Measurements from ENCODE around the gene CCSER1.

Gene CCSER1

DNA sequence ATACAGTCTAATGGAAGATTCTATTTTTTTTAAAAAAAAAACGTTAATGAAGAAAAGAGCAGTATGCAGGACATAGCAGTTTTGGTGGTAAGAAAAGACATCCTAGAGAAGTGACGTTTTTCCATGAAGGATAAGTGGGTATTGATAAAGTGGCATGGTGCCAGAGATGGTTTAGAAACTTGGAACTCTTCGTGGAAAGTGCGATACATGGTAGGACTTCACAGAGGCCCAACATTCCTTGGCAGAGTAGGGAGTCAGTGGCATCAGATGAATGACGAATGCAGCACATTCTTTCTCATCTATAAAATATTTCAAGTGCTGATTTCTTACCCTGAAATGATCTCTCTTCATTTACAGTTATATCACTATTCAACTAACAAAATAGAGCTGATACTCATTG is 298.7 kb downstream of the CCSER1 start:
- H3F3A ChIP-seq (ENCODE audit: control insufficient read depth, insufficient read depth) = no peaks in the 10 kb centered on the region
- H3K4me1 ChIP-seq (ENCODE audit: control insufficient read depth, low read length) = no peaks in the 10 kb centered on the region
- no peaks in the 10 kb centered on the region for H3K9me3 ChIP-seq (ENCODE audit: control insufficient read depth, insufficient read depth, low read length)
- TF ChIP-seq, protein P1, sequence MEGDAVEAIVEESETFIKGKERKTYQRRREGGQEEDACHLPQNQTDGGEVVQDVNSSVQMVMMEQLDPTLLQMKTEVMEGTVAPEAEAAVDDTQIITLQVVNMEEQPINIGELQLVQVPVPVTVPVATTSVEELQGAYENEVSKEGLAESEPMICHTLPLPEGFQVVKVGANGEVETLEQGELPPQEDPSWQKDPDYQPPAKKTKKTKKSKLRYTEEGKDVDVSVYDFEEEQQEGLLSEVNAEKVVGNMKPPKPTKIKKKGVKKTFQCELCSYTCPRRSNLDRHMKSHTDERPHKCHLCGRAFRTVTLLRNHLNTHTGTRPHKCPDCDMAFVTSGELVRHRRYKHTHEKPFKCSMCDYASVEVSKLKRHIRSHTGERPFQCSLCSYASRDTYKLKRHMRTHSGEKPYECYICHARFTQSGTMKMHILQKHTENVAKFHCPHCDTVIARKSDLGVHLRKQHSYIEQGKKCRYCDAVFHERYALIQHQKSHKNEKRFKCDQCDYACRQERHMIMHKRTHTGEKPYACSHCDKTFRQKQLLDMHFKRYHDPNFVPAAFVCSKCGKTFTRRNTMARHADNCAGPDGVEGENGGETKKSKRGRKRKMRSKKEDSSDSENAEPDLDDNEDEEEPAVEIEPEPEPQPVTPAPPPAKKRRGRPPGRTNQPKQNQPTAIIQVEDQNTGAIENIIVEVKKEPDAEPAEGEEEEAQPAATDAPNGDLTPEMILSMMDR (IDR thresholded peaks at IDR 0.05; ENCODE audit: low read depth, low read length, poor library complexity, severe bottlenecking) = no peak
- TF ChIP-seq EZH2phosphoT487 (IDR thresholded peaks at IDR 0.05; ENCODE audit: borderline replicate concordance, low read length) = no peak
- H4K20me1 ChIP-seq (ENCODE audit: control insufficient read depth, insufficient read depth, low read depth, low read length) = no peaks in the 10 kb centered on the region
- no peaks in the 10 kb centered on the region for H3K79me2 ChIP-seq (ENCODE audit: control insufficient read depth, low read length)
- H3K27ac ChIP-seq (ENCODE audit: low read depth, low read length) = no peak overlapping the region
- no peak overlapping the region for H3K4me2 ChIP-seq (ENCODE audit: low read length)
- H3K9me2 ChIP-seq (replicated peaks; ENCODE audit: control insufficient read depth, low read length) = no peaks in the 10 kb centered on the region
- H3K36me3 ChIP-seq (ENCODE audit: control insufficient read depth, low read length) = no peaks in the 10 kb centered on the region
- H3K27me3 ChIP-seq (ENCODE audit: control insufficient read depth, low read length) = no peaks in the 10 kb centered on the region
- no peak overlapping the region for H3K4me3 ChIP-seq (ENCODE audit: low read length)

DNA sequence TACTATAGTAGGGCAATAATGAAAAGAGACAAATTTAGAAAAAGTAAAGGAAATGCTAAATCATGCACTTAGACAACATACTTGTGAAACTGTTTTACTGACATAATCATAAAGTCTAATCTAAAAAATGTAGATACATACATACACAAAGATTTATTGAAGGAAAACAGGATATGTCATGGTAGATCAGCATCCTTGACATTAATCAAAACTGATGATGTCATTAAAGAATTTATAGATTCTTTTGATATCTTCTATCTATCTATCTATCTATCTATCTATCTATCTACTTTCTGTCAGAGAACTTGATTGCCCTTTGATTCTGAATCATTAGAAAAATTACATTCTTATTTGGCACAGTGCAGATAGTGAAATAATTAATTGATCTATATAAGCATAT is 311.3 kb downstream of the CCSER1 start:
- no peaks in the 10 kb centered on the region for H3K36me3 ChIP-seq (ENCODE audit: control insufficient read depth, low read length)
- H3K27me3 ChIP-seq (ENCODE audit: control insufficient read depth, low read length) = no peaks in the 10 kb centered on the region
- no peak overlapping the region for H3K4me2 ChIP-seq (ENCODE audit: low read length)
- H3F3A ChIP-seq (ENCODE audit: control insufficient read depth, insufficient read depth) = no peaks in the 10 kb centered on the region
- no peaks in the 10 kb centered on the region for H4K20me1 ChIP-seq (ENCODE audit: control insufficient read depth, insufficient read depth, low read depth, low read length)
- TF ChIP-seq, protein P1 (IDR thresholded peaks at IDR 0.05; ENCODE audit: low read depth, low read length, poor library complexity, severe bottlenecking) = no peak
- no peak for TF ChIP-seq EZH2phosphoT487 (IDR thresholded peaks at IDR 0.05; ENCODE audit: borderline replicate concordance, low read length)
- no peaks in the 10 kb centered on the region for H3K4me1 ChIP-seq (ENCODE audit: control insufficient read depth, low read length)
- H3K4me3 ChIP-seq (ENCODE audit: low read length) = no peak overlapping the region
- no peak overlapping the region for H3K27ac ChIP-seq (ENCODE audit: low read depth, low read length)
- no peaks in the 10 kb centered on the region for H3K79me2 ChIP-seq (ENCODE audit: control insufficient read depth, low read length)
- H3K9me3 ChIP-seq (ENCODE audit: control insufficient read depth, insufficient read depth, low read length) = no peaks in the 10 kb centered on the region
- no peaks in the 10 kb centered on the region for H3K9me2 ChIP-seq (replicated peaks; ENCODE audit: control insufficient read depth, low read length)

DNA sequence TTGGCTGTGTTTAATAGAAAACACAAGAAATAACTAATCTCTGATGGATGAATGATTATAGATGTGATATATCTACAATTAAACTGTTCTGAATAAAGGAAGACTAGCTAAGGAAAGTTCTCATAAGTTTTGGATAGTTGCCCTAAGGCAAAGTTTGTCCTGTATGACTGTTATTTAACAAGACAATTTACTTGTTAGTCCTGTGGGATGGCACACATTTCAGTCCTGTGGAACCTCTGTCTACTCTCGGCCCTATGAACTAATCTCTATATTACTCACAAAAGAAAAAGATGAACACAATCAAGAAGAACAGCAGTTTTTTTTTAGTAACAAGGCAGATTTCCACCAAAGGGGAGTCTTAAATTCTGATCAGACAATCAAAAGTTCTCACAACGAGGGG is 314.6 kb downstream of the CCSER1 start:
- Histone ChIP-seq H3K4me2 (ENCODE audit: low read length) (no peak overlapping the region), H3K27me3 (ENCODE audit: control insufficient read depth, low read length) (no peaks in the 10 kb centered on the region), H3K4me1 (ENCODE audit: control insufficient read depth, low read length) (no peaks in the 10 kb centered on the region), H3K4me3 (ENCODE audit: low read length) (no peak overlapping the region), H3K27ac (ENCODE audit: low read depth, low read length) (no peak overlapping the region), H4K20me1 (ENCODE audit: control insufficient read depth, insufficient read depth, low read depth, low read length) (no peaks in the 10 kb centered on the region), H3K9me3 (ENCODE audit: control insufficient read depth, insufficient read depth, low read length) (no peaks in the 10 kb centered on the region), H3K36me3 (ENCODE audit: control insufficient read depth, low read length) (no peaks in the 10 kb centered on the region), H3F3A (ENCODE audit: control insufficient read depth, insufficient read depth) (no peaks in the 10 kb centered on the region), H3K79me2 (ENCODE audit: control insufficient read depth, low read length) (no peaks in the 10 kb centered on the region), H3K9me2 (replicated peaks; ENCODE audit: control insufficient read depth, low read length) (no peaks in the 10 kb centered on the region; the same call in 1 of the 2 replicates)
- no peak for TF ChIP-seq EZH2phosphoT487 (IDR thresholded peaks at IDR 0.05; ENCODE audit: borderline replicate concordance, low read length)
- TF ChIP-seq, protein P1 (IDR thresholded peaks at IDR 0.05; ENCODE audit: low read depth, low read length, poor library complexity, severe bottlenecking) = no peak

DNA sequence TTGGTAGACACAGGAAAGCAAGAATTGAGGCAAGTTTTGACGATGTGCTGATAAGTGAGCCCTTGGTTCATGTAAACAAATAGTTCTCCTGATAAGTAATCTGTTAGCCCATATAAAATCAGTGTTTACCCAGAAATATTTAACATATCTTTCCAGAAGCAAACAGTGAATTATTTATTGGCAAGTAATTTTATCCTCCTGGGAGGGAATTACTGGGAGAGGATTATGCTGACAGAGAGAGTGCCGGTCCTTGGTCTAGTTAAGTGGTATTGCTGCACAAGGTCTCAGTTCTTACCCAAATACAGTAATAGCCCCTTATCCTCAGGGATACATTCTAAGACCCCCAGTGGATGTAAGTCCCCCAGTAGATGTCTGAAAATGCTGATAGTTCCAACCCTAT is 315.4 kb downstream of the CCSER1 start:
- Histone ChIP-seq H3K4me1 (ENCODE audit: control insufficient read depth, low read length) (no peaks in the 10 kb centered on the region), H3K27me3 (ENCODE audit: control insufficient read depth, low read length) (no peaks in the 10 kb centered on the region), H3K27ac (ENCODE audit: low read depth, low read length) (no peak overlapping the region), H3K9me2 (replicated peaks; ENCODE audit: control insufficient read depth, low read length) (no peaks in the 10 kb centered on the region; the same call in 1 of the 2 replicates), H3K79me2 (ENCODE audit: control insufficient read depth, low read length) (no peaks in the 10 kb centered on the region), H4K20me1 (ENCODE audit: control insufficient read depth, insufficient read depth, low read depth, low read length) (no peaks in the 10 kb centered on the region), H3F3A (ENCODE audit: control insufficient read depth, insufficient read depth) (no peaks in the 10 kb centered on the region), H3K36me3 (ENCODE audit: control insufficient read depth, low read length) (no peaks in the 10 kb centered on the region), H3K4me3 (ENCODE audit: low read length) (no peak overlapping the region), H3K4me2 (ENCODE audit: low read length) (no peak overlapping the region), H3K9me3 (ENCODE audit: control insufficient read depth, insufficient read depth, low read length) (no peaks in the 10 kb centered on the region)
- no peak for TF ChIP-seq EZH2phosphoT487 (IDR thresholded peaks at IDR 0.05; ENCODE audit: borderline replicate concordance, low read length)
- TF ChIP-seq, protein P1 (IDR thresholded peaks at IDR 0.05; ENCODE audit: low read depth, low read length, poor library complexity, severe bottlenecking) = no peak
